GM19372 (cell line): Measurements from ENCODE around the gene RAB11FIP5.

Experiments
- ATAC-seq: cut with Tn5 transposase; IDR thresholded peaks from one replicate; pipeline ENCODE4 v1.9.1; 2021; ENCODE audit warnings: mild to moderate bottlenecking, low read depth, moderate library complexity; ENCODE audit not compliant: unreplicated experiment

The RAB11FIP5 gene

DNA sequence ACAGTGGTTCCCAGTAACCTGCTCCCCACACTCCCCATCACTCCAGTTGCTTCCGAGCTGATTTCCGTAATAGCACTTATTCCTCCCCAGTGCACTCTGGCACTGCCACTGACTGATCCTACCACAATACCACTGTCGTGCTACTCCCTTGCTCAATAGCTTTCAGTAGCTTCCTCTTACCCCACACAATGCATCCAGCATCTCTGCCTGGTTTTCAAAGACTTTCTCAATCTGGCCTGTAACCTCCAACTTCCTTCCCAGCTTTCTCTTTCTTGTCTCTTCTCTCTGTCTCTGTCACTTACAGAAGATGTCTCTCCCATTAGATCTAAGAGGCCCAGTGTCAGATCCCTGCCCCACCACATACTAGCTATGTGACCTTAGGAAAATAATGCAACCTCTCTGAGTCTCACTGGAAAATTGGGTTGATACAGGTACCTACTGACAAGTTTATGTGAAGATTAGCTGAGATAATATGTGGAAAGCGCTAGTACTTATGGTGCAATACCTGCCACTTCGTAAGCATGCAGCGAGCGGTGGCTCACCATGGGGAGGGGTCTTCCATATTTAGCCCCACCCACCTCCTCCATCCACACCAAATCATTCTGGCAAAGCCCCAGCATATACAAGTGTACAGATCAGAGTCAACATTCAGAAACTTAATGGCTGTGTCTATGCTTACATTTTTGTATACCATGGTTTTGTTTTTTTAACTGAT, 77.9 kb downstream of the RAB11FIP5 start:
- ATAC-seq = no peak

DNA sequence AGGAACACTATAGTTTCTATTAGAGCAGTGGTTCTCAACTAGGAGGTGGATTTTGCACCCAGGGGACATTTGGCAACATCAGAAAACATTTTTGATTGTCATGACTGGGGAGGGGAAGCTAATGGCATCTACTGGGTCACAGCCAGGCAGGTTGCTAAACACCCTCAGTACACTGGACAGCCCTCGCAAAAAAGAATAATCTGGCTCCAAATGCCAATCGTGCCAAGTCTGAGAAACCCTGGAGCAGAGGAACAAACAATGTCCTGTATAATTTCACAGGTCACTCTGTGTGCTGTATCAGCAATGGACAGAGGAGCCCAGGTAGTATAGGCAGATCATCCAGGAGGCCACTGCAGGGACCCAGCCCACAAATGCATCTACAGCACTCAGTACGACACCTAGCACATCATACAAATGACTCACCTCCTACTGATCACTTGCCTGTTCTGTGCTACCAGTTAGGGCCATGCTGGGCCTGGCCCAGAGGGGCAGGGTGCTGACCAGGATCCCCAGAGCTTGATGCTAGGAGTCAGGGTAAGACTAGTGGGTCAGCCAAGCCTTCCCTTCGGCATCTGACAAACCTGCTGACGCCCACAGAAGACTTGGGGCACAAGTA, 78.9 kb downstream of the RAB11FIP5 start:
- no peak for ATAC-seq

DNA sequence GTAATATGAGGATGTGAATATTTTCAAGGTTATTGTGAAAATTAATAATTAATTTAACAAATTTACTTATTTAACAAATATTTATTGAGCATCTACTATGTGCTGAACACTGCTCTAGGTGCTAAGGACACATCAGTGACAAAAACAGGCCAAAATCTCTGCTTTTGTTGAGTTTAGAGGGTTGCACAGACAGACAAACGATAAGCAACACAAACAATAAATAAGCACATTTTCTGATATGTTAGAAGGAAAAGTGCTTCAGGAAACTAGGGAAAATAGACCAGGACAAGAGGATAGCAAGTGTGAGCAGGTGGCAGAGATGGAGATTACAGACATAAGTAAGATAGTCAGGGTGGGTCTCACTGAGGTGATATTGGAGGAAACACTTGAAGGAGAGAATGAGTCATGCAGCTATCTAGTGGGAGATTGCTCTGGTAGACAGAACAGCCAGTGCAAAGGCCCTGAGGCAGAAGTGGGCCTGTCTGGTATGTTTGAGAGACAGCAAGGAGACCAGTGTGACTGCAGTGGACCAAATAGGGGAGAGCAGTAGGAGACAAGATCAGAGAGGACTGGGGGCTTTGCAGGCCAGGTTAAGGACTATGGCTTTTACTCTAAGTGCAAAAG, 79.5 kb downstream of the RAB11FIP5 start:
- no peak for ATAC-seq

DNA sequence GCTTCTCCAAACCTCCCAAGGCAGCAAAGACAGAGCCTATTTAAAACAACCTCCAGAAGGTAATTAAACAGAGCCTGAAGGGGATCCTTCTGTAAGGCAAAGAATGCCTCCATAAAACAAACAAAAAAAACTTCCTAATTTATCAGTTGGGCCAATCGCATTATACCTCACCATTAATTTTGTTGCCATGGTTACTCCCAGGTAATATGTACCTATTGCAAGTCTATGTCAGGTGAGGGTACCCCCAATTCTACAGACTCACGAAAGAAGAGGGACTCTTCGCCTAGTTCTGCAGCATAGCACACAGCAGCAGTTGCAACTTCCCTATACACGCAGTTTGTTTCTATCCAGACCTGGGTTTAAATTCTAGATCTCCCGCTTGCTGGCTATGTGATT, 80.0 kb downstream of the RAB11FIP5 start:
- no peak for ATAC-seq

DNA sequence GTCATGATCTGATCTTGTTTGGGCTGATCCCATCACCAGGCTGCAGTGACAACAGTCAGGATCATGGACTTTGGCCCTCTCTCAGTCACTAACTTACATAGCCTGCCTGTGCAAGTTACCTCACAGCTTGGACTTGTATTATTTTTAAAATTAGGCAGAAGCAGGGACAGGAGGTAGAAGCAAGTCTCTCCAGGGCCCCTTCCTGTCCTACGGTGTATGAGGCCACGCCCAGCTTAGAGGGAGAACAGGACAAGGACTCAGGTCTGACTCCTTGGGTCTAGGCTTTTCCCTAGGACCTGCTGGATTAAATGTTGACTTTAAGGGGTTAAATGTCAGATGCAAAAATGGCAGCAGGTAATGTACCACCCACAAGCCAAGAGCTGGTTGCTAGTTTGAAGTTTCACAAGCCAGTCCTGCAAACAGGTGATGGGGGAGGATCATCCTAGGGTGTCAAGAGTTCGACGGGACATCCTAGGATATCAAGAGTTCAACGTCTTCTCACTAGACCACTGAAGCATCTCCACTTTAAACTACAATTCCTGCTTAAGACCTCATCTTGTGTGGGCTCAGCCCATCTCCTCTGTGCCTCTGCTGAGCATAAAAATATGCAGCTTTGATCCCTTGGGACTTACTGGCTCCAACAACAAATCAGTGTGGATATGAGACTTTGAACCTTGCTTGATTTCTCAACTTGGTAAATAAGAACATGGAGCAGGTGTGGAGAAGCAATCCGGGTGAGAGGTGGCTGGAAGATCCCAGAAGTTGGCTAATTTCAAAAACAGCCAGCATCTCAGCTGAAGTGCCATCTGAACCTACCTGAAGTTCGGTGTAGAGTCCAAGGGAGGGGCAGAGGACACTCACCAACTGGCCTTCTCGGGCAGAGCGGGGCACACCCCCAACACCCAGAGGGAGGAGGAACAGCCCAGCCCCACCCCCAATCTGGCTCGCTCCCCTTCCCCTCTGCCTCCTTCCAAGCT, 80.7 kb downstream of the RAB11FIP5 start:
- ATAC-seq = no peak

DNA sequence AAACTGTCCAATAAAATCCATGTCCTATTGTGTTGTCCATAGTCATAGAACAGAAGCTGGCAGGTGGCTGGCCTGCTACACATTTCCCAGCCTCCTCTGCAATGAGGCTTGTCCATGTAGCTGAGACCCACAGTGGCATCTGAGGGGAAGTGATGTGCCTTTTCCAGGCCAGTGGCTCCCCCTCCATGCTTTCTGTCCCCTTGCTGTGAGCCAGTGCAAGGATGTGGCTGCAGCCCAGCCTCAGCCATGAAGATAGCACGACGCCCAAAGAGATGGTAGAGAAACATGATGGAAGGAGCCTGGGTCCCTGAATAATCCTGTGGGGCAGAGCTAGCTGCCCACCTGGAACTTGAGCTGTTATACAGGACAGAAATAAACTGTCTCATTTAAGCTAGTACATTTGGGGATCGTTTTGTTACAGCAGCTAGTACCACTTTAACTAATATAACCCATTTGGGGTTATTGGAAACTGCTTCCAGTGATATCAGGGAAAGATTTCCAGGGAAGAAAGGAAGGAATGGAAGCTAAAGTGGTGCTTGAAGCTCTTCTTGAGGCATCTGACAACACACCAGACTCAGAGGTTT, 81.6 kb downstream of the RAB11FIP5 start:
- ATAC-seq = no peak

DNA sequence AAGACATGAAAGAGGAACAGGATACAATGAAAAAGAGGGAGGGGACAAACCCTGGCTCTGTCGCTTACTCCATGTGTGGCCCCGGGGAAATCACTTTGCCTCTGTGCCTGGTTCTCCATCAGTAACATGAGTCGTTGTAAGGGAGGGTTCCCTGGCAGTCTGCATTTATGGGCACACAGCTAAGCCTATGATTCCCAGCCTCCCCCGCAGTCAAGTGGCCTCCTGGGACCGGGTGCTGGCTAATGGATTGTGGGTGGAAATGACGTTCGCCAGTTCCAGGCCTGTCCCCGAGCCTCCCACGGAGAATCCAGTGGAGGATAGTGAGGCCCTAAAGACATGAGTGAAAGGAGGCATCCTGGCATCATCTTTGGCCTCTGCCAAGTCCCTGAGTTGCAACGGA, 83.9 kb downstream of the RAB11FIP5 start:
- ATAC-seq = no peak

DNA sequence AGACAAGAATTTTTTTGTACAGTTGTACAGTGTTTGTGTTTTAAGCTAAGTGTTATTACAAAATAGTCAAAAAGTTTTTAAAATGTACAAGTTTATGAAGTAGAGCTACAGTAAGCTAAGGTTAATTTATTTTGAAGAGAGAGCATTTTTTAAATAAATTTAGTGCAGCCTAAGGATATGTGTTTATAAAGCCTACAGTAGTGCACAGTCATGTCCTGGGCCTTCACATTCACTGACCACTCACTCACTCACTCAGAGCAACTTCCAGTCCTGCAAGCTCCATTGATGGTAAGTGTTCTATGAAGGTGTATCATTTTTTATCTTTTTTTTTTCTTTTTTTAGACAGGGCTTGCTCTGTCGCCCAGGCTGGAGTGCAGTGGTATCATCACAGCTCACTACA, 85.4 kb downstream of the RAB11FIP5 start:
- no peak for ATAC-seq

DNA sequence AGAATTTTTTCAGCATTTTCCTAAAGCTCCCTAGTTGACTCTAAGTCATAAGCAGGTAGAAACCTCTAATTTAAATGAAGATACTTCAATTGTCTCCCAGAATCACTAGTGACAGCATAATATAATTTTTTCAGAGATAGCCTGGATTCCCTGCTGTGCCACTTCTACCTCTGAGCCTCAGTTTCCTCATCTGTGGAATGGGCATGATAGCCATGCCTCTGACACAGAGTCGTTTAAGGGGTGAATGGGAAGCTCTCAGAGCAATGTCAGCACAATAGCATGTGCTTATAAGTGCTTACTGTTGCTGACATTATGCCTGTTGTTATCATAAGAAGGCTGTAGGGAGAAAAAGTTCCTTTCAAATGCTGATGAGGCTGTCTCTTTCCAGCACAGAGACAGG, 89.3 kb downstream of the RAB11FIP5 start:
- no peak for ATAC-seq
